Stimulated activated CD4-positive, alpha-beta T cell treated with anti-CD3 and anti-CD28 coated beads, Interleukin-4, amount 100 ng/mL, for 4 hours (primary cell): ENCODE results near the gene MEP1B.
"Not testable (repeated sequence)": the region's sequence is repeated elsewhere in the genome, so short reads cannot be mapped to it uniquely, and the experiment has no call there.

ENCODE experiments used
- DNase-seq, 2 experiments: peaks; one replicate each; pipeline ENCODE4 v3.0.0-alpha.2; 2020

Gene MEP1B

DNA sequence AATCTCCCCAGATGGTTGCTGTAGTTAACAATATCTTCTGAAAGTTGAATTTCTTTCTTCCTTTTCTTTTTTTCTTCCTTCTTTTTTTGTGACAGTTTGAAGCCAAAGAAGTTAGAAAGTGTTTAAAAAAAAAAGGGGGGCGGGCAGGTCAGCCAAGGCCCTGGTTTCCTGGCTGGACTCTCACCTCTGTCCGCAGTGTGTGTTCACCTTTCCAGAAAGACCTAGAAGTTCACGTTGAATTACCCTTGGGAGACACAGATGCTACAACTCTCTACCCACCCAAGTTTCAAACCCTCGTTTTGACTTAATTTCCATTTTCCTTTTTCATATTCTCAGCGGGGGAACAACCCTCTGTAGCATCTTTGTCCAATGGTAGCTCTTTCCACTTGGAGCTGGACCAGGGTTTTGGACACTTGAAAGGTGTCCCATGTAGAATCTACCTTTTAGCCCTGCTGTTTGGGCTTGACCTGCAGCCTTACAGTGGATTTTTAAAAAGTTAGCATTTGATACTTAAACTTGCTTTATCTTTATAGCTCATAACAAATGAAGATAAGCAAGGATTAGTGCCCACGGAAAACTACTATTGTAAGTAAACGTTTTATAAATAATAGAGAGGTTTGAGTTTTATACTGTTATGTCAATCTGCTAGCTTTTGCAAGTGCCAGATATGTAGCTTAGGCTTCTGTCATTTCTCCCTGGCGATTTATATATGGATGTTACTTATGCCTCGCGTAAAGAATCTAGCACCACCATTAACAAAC is 20.0 kb downstream of the MEP1B start:
- no peak for DNase-seq

DNA sequence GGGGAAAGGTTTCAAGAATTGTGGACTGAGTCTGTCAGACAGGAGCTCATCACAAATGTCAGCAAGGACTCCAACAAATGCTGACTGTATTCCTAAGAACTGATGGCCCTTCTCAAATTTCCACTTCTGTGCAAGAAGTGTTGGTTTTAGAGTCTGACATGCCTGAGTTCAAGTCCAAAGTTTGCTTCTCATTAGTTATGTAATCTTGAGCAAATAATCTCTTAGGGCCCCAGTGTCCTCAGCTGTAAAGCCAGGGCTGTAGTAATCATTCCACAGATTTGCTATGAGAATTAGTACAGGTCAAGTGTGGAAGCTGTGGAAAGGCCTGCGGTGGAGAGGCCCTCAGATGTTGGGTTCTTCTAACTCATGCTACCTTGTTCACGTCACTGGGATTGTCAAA is 23.9 kb downstream of the MEP1B start:
- DNase-seq: no peak

DNA sequence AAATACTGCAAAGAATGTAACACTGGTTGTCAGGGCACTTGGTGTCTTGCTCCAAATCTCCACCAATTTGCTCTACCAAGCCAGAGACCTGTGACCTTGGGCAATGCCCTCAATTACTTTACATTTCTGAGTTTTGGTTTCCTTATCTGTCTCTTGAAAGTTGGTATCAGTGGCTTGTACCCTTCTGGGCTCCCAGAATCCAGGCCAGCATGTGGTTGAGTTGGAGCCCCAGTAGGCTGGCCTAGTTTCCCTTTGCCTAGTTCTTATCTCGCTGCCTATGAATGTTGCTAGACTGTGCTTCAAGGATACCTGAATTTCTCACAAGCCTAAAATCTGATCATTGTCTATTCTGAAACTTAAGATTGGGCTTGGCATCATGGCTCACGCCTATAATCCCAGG is 26.6 kb downstream of the MEP1B start:
- no peak for DNase-seq

DNA sequence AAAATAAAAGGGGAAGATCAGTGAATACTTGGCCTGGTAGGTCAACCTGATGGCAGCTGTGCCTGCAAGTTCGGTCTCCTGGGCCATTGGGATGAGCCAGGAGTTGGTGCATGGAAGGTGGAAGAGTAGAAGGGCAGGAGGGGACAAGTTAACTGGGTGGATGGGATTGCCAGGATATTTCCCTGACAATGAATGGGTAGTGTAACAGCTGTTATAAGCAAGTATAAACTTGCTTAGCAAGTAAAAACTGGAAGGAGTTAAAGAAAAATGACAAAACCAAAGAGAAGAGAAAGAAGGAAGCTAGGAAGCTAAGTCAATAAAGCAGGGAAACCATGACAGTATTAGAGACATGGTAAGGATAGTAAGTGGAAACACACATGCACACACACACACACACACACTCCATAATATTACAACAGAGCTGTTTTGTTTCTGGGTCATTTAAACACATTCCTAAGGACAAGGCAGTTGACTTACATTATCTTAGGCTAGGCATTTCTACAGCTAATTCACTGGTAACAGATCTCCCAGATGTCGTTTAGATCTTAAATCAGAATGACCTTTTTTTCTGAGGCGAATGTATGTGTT is 29.7 kb downstream of the MEP1B start:
- no peak for DNase-seq

DNA sequence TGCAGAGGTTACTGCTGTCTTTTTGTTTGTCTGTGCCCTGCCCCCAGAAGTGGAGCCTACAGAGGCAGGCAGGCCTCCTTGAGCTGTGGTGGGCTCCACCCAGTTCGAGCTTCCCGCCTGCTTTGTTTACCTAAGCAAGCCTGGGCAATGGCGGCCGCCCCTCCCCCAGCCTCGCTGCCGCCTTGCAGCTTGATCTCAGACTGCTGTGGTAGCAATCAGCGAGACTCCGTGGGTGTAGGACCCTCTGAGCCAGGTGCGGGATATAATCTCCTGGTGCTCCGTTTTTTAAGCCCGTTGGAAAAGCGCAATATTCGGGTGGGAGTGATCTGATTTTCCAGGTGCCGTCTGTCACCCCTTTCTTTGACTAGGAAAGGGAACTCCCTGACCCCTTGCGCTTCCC is 43.5 kb downstream of the MEP1B start:
- DNase-seq: not testable (repeated sequence)

DNA sequence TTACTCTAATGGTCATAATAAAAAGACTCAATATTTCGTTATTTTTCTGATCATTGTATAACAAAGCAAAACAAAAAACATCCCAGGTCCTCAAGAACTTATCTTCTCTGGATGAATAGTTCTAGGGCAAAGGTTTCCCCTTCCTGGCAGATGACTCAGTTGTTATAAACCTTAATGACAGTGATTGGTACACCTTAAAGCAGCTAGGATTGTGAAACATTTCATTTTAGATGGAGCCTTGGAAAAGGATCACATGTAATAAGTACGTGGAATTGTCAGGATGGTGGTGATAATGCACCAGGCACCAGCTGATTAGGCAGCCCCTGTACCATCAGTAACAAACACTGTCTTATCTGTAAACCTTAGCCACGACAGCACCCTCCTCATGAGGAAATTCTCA is 47.2 kb downstream of the MEP1B start:
- no peak for DNase-seq

DNA sequence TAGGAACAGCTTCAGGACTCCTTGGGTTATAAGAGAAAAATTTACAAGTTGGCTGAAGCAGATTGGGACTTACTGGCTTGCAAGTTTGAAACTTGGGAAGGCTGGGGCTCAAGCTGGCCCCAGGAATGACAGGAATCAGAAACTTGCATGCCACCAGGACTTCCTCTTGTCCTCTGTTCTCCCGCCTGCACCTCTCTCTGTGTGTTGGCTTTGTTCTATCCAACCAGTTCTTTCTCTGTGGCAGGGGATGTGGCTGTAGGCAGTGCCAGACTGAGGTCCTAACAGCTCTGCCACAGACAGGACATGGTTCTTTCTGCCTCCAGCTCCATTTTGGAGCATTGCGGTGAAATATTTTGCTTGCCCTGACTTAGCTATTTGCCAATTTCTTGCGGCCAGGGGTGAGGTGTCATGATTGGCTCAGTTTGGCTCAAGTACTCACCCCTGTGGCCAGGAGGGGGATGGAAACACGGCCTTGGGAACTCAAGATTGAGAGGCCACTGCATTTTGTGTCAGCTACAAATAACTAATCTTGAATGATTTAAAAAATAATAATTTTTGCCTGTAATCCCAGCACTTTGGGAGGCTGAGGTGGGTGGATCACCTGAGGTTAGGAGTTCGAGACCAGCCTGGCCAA is 48.9 kb downstream of the MEP1B start:
- no peak for DNase-seq

DNA sequence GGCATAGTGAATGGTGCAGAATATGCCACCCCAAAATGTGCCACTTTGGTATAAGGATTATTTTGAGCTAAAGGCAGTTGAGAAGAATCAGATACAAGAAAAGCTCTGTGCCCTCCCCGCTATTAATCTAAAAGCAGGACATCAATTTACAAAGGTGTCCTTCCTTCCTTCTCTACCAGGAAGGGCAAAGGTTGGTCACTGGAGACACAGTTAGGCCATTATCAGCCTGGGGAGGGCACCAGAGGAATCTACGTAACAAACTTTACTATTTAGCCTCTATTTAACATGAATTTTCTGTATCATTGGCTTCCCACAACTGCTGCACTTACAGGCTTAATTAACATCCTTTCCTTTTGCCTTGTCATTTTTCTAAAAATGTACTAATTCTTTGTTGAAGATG is 52.6 kb downstream of the MEP1B start:
- no peak for DNase-seq

DNA sequence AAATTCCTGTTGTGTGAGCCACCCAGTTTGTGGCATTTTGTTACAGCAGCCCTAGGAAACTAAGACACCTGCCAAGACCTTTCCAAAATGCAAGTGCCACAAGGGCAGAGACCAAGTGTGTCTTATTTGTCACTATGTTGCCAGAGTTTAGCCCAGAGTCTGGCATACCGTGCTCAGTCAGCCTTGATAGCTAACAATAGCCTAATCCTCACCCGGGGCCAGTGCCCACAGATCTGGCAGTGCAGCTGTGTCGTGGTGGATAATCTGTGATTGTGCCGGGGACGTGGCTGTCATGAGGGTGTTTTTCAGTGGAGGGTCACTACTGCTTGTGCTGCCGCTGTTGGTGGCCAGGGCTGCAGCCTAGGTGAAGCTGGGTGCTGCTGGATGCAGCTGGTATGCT is 53.5 kb downstream of the MEP1B start:
- DNase-seq: no peak

DNA sequence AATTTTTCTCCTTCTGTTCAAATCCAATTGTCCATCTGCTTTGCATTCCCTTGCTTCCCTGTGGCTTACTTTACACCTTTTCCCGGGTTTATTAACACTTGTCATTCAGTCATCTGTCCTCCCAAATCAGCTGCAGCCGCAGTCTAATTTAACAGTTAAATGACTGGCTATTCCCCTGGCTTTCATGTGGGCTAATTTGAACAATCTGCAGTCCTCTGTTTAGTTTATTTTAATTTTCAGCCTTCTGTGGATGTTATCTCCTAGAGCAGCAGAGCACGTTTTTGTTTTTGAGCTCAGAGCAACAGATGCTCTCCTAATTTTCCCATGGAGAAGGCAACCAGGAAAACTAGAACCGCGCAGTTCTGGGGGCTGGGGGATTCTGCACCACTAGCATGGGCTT is 55.0 kb downstream of the MEP1B start:
- no peak for DNase-seq

DNA sequence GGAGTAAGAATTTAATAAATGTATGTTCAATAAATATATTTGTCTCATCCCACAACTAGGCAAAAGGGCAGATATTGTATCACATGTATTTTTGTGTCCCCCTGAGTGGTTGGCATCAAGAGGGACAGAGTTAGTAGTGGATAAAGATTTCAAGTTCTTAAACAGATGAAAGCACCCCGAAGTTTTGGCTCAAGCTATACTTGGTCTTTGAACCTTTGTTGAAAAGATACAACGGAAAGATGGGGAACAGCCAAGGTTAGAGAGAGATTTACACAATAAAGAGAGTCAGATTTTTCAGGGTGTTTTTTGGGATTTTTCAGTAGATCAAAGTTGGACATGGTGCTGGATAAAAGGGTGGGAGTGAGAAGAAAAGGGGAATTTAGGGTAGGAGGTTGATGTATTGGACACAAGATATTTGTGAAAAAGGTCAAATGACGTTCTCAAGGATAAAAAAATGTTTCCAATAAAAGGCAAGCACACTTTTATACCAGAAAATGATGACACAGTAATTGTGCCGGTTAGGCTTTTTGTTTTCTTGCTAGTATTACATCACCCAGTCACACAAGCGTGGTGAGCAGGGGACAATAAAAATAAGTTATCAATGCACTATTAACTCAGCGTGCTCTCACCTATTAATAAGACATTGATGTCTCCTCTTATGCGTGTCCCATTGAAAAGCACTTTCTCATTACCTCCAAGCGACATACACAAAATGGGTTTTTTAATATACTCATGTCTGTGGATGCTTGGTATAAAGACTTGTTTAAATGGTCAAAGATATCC is 59.5 kb downstream of the MEP1B start:
- no peak for DNase-seq

DNA sequence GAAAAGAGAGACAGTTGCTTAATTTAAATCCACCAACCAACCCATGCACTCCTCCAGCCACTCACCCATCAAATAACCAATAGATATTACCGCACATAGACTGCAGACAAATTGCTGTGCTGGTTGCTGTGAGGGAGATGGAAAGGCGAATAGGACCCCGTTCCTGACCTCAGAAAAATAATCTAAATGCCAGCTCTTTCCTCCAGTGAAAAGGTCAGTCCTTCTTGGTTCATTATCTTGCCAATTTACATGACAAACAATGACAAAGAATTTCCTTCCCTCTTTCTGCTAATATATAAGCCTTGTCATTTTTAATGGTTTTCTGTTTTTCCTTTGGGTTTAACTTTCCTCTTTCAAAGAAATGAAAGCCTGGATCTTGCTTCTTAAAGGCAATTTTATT is 61.6 kb downstream of the MEP1B start:
- no peak for DNase-seq

DNA sequence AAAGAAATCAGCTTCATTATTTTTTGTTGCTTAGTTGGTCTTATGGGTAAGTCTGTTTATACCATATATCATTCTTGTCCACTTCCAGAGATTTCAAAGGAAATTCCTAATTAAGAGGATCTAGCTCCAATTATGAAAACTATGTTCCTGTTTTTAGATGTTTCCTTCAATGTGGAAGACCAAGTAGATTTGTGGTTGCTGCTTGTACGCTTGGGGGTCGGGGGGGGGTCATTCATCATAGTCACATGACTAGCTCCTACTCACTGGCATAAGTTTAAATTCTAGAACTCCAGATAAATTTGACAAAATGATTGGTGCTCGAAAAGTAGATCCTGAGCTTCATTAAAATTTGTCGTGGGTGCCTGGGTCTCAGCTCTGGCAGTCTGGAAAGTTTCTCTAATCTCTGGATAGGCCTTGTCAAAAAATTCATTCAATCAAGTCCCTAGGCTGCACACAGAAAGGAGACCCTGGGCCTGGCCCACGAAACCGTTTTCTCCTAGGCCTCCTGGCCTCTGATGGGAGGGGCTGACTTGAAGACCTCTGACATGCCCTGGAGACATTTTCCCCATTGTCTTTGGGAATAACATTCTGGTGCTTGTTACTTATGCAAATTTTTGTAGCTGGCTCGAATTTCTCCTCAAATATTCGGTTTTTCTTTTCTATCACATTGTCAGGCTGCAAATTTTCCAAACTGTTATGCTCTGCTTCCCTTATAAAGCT is 62.5 kb downstream of the MEP1B start:
- DNase-seq: no peak

DNA sequence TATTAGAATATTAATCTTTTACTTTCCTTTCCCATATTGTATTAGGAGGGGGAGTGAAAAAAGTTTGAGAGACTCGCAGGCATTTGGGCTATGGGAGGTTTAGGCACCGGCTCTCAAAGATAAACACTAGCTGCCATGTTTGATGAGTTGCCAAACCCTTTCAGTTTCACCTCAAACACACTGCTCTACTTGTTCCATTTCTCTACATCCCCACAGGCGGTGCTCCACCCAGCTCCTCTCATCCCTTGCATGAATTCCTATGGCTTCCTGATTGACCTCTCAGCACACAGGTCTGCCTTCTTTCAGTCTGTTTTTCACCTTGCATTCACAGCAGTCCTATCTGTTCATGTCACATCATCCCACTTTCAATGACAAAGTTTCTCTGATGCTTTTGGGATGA is 65.7 kb downstream of the MEP1B start:
- no peak for DNase-seq

DNA sequence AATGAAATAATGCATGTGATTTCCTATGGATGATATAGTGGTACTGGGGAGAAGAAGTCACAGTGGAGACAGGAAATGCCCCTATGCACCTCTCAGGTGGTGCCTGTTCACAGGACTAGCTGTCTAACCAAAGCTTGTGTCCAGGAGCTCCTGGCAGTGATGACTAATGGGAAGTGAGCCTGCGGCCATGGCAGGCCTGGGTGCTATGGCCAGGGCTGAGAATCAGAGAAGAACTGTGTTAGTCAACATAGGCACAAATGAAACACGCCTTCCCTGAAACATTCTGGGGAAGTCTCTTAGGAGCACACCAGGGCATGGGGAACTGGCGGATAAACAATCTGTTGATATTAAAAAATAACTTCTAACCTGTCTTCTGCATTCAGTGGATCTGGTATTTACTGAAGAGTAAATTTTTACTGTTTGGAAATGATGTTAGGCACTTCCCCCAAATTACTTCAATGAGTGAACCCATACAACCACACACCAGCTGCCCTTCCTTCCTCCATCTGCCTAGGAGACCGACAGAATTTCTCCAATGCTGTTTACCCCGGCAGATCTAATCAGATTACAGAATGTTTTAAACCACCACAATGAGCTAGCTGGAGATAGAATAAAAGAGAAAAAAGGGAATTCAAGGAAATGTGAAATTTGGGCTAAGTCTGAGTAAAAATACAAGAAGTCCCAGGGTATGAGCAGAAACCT is 67.4 kb downstream of the MEP1B start:
- DNase-seq: no peak

DNA sequence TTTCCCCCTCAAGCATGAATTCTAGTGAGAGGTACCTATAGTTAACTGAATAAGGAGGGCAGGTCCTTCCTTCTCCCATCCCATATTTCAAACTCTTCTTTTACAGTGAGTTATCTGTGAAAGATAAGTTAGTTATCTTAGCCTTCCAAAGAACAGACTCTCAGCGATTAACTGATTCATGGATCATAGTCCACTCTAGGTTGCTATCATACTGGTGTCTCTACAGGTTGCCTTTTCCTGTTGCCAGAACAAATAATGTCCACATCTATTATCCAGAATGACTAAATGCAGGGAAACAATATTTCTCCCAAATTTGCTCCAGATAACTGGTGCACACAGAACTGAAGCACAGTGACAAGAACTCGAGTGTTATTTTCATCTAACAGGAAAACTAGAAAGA is 68.3 kb downstream of the MEP1B start:
- no peak for DNase-seq

DNA sequence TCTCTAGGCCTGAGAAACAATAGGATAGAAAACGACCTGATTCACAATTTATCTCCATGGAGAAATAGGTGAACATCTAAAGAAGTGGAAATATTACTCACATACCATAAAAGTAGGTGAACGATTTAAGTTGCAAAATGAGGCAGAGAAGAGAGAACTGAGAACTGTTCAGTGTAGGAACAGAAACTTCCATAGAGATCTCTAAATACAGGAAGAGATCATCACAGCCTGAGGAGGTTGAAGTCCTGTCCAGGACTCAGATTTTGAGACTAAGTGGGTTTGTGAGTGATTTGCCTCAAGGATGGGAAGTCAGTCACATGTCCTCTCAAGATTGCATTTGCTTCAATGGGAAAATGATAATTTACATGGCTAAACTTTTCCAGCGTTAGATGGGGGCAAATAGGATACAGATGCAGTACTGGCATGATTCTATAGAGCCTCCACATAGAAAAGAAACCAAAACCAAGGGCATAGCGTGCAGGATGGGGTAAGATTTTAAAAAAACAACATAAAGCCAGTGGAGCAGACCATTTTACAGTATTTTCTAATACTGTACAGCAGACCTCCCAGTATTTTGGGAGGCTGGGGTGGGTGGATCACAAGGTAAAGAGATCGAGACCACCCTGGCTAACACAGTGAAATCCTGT is 68.8 kb downstream of the MEP1B start:
- DNase-seq: no peak

DNA sequence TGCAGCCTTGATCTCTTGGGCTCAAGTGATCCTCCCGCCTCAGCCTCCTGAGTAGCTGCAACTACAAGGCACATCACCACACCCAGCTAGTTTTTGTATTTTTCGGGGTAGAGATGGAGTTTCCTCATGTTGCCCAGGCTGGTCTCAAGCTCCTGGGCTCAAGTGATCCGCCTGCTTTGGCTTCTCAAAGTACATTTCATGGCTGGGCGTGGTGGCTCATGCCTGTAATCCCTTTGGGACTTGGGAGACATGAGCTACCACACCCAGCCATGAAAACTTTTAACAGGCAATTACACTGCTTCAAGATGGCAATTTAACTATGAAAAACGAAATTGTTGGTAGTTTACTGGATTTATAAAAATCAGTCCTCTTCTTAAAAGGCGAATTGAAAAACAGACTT is 69.7 kb downstream of the MEP1B start:
- DNase-seq: no peak

DNA sequence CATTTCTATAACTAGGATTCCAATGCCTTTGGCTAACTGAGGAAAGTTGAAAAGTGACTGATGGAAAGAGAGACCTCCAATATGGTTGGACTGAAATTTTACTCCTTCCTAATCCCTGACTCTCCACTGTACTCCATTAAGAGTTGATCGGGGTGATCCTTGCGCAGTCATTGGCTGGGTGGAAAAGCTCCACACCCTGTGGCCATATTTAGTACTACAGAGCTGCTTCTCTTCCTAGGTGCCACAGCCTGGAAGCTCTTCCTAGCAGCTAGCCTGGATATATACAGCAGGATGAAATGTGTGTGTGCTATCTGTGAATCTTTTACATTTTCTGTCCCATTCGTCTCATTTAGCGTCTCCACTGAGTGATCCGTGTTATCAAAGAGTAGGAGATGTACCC is 71.2 kb downstream of the MEP1B start:
- DNase-seq: no peak

DNA sequence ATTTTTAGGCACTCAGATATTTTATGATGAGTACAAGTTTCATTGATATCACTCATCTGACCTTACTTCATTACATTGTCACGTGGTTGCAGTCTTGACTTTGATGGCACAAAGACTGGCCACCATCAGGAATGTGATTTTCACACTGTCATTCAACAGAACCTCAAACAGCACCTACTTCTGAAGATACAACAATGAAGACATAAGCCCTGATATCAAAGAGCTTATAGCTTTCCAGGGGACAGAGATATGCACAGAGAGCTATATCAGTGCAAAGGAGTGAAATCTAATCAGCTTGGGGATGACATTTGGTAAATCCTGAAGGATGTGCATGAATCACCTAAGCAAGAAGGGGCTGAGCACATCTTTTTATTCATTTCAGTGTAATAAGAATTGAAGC is 72.3 kb downstream of the MEP1B start:
- DNase-seq: no peak

DNA sequence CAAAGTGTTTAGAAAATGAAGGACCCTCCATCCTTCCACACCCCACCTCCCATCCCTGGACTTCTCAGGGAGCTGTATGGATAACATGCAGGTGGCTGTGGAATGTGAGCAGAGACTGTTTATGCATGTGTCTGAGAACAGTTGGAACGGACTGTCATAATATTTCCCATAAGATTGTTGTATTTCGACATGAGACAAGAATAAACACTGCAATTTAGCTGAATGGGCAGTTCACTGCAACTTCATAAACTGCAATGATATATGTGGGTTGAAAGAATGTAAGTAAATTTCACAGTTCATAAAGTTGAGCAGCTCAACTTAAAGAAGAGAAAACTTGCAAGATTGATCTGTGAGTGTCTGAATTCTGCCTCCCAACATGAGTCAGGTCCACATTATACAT is 74.6 kb downstream of the MEP1B start:
- no peak for DNase-seq

DNA sequence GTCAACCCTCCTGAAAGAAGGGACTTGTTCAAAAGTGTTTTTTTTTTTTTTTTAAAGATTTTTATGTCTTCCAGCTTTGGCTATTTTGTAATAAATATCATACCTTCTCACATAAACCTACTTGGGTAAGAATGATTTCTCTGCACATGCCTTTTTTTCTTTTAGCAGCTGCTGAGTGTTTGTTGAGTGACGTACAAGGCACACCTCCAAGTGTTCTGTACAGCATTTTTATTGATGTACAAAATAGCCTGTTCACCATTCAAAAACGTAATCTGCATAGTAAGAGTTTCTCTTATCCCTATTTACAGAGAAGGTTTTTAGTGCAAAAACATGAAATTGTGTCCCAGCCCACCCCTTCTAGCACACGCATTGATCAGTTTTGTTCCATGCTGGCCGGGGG is 77.6 kb downstream of the MEP1B start:
- DNase-seq: no peak
